GM21825 (cell line): ENCODE data around the gene OLFM1.
"Not testable (repeated sequence)": the region's sequence is repeated elsewhere in the genome, so short reads cannot be mapped to it uniquely, and the experiment has no call there.

Experiments used
- ATAC-seq: cut with Tn5 transposase; IDR thresholded peaks from one replicate; pipeline ENCODE4 v1.9.1; 2021; ENCODE audit warnings: mild to moderate bottlenecking, moderate library complexity; ENCODE audit not compliant: unreplicated experiment

OLFM1 gene

GRCh38 chr9:135148386-135148785 lies 60.9 kb downstream of the OLFM1 start:
- ATAC-seq: no peak

GRCh38 chr9:135149901-135150300 lies 62.4 kb downstream of the OLFM1 start:
- not testable (repeated sequence) for ATAC-seq

GRCh38 chr9:135150981-135151380 lies 63.5 kb downstream of the OLFM1 start:
- ATAC-seq: no peak

- ATAC-seq: no peak
These were observed 64.5 kb downstream of the OLFM1 start for GRCh38 chr9:135151757-135152613.

GRCh38 chr9:135152614-135153334 lies 65.3 kb downstream of the OLFM1 start:
- ATAC-seq: no peak

GRCh38 chr9:135154050-135154615 lies 66.7 kb downstream of the OLFM1 start:
- ATAC-seq: no peak

GRCh38 chr9:135155396-135155795 lies 67.9 kb downstream of the OLFM1 start:
- ATAC-seq: no peak

GRCh38 chr9:135156525-135157510 lies 69.3 kb downstream of the OLFM1 start:
- no peak for ATAC-seq

- ATAC-seq: no peak
These were observed 70.5 kb downstream of the OLFM1 start for GRCh38 chr9:135157856-135158563.

GRCh38 chr9:135158564-135158937 lies 71.1 kb downstream of the OLFM1 start:
- ATAC-seq: no peak

GRCh38 chr9:135159801-135160200 lies 72.3 kb downstream of the OLFM1 start:
- ATAC-seq: no peak

GRCh38 chr9:135160862-135161261 lies 73.4 kb downstream of the OLFM1 start:
- ATAC-seq: no peak

- not testable (repeated sequence) for ATAC-seq
These were observed 75.1 kb downstream of the OLFM1 start for GRCh38 chr9:135162599-135162998.

- ATAC-seq: no peak
These were observed 75.7 kb downstream of the OLFM1 start for GRCh38 chr9:135163023-135163780.

- no peak for ATAC-seq
These were observed 76.6 kb downstream of the OLFM1 start for GRCh38 chr9:135164036-135164435.

- ATAC-seq: no peak
These were observed 77.7 kb downstream of the OLFM1 start for GRCh38 chr9:135165003-135165711.

GRCh38 chr9:135165756-135166519 lies 78.5 kb downstream of the OLFM1 start:
- no peak for ATAC-seq

- ATAC-seq: no peak
These were observed 79.1 kb downstream of the OLFM1 start for GRCh38 chr9:135166565-135166964.
